ENCODE data around the gene SERPINH1. TPM values are rescaled to one million over a fixed set of nuclear protein-coding genes. Genes with fewer than 3 reads are reported as not detected.

SERPINH1 gene
- total RNA-seq, 1 experiment from 2014 or later, result 89.8 TPM

DNA sequence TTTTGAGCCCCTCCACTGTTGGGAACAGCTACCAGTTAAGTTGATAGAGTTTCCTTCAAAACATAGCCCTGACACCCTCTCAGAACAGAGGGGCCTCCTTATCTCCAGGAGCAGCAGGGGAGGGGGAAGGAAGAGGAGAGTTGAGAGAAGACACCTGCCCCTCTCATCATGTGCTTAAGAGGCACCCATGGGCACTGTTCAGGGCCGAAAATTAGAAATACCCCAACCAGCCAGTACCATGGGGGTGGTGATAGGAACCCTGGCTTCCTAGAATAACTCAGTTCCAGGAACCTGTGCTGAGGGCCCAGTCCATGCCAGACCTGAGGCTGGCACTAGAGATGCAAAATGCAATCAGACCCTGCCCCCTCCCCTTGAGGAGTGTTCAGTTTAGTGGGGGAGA is 27.0 kb upstream of the SERPINH1 start:
- Histone ChIP-seq H3K27me3 (ENCODE audit: control insufficient read depth, insufficient read depth, low read length) (no peaks in the 10 kb centered on the region), H3K36me3 (ENCODE audit: control insufficient read depth, insufficient read depth, low read length) (no peaks in the 10 kb centered on the region), H3K4me1 (ENCODE audit: control insufficient read depth, insufficient read depth, low read length) (peaks cover 20% of the 10 kb centered on the region), H3K4me3 (ENCODE audit: low read depth in 2 of 2, low read length in 2 of 2) (no peak overlapping the region), H3K27ac (ENCODE audit: low read length) (no peak overlapping the region), H3K9me3 (ENCODE audit: control insufficient read depth, insufficient read depth, low read depth, low read length) (no peaks in the 10 kb centered on the region)
- TF ChIP-seq, protein P1, sequence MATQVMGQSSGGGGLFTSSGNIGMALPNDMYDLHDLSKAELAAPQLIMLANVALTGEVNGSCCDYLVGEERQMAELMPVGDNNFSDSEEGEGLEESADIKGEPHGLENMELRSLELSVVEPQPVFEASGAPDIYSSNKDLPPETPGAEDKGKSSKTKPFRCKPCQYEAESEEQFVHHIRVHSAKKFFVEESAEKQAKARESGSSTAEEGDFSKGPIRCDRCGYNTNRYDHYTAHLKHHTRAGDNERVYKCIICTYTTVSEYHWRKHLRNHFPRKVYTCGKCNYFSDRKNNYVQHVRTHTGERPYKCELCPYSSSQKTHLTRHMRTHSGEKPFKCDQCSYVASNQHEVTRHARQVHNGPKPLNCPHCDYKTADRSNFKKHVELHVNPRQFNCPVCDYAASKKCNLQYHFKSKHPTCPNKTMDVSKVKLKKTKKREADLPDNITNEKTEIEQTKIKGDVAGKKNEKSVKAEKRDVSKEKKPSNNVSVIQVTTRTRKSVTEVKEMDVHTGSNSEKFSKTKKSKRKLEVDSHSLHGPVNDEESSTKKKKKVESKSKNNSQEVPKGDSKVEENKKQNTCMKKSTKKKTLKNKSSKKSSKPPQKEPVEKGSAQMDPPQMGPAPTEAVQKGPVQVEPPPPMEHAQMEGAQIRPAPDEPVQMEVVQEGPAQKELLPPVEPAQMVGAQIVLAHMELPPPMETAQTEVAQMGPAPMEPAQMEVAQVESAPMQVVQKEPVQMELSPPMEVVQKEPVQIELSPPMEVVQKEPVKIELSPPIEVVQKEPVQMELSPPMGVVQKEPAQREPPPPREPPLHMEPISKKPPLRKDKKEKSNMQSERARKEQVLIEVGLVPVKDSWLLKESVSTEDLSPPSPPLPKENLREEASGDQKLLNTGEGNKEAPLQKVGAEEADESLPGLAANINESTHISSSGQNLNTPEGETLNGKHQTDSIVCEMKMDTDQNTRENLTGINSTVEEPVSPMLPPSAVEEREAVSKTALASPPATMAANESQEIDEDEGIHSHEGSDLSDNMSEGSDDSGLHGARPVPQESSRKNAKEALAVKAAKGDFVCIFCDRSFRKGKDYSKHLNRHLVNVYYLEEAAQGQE (IDR thresholded peaks at IDR 0.05; ENCODE audit: insufficient read depth in 1 of 2, low read depth in 2 of 2, low read length in 1 of 2), result no peak
- TF ChIP-seq TCF7L2 (IDR thresholded peaks at IDR 0.05; ENCODE audit: low read depth, low read length), result no peak
- no peak for TF ChIP-seq SIN3A (IDR thresholded peaks at IDR 0.05; ENCODE audit: borderline replicate concordance, insufficient read depth, low read depth, low read length)
- no peak for TF ChIP-seq POLR2AphosphoS5 (IDR thresholded peaks at IDR 0.05; ENCODE audit: low read depth, low read length)
- TF ChIP-seq, protein P2, sequence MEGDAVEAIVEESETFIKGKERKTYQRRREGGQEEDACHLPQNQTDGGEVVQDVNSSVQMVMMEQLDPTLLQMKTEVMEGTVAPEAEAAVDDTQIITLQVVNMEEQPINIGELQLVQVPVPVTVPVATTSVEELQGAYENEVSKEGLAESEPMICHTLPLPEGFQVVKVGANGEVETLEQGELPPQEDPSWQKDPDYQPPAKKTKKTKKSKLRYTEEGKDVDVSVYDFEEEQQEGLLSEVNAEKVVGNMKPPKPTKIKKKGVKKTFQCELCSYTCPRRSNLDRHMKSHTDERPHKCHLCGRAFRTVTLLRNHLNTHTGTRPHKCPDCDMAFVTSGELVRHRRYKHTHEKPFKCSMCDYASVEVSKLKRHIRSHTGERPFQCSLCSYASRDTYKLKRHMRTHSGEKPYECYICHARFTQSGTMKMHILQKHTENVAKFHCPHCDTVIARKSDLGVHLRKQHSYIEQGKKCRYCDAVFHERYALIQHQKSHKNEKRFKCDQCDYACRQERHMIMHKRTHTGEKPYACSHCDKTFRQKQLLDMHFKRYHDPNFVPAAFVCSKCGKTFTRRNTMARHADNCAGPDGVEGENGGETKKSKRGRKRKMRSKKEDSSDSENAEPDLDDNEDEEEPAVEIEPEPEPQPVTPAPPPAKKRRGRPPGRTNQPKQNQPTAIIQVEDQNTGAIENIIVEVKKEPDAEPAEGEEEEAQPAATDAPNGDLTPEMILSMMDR (IDR thresholded peaks at IDR 0.05), result no peak
- no TSS peak for BruUV-seq (replicated peaks)
- DNase-seq (ENCODE audit: low read depth, low spot score) (no peak), ATAC-seq (no peak)
- ChIA-PET POLR2A (no interaction called here), CTCF (interaction anchor here (0.6 to 1.0 kb wide), 2 partner anchors 90 to 142 kb away, joined by 3 to 4 read pairs; no protein-coding TSS in a partner anchor)
- in situ Hi-C loops (cut with HindIII; ENCODE audit: low pct_unique_long_range_greater_than_20kb, low sequenced_read_pairs) (no loop called here), intact Hi-C loops (cut with micrococcal nuclease; ENCODE audit: unreplicated experiment) (no loop called here)

DNA sequence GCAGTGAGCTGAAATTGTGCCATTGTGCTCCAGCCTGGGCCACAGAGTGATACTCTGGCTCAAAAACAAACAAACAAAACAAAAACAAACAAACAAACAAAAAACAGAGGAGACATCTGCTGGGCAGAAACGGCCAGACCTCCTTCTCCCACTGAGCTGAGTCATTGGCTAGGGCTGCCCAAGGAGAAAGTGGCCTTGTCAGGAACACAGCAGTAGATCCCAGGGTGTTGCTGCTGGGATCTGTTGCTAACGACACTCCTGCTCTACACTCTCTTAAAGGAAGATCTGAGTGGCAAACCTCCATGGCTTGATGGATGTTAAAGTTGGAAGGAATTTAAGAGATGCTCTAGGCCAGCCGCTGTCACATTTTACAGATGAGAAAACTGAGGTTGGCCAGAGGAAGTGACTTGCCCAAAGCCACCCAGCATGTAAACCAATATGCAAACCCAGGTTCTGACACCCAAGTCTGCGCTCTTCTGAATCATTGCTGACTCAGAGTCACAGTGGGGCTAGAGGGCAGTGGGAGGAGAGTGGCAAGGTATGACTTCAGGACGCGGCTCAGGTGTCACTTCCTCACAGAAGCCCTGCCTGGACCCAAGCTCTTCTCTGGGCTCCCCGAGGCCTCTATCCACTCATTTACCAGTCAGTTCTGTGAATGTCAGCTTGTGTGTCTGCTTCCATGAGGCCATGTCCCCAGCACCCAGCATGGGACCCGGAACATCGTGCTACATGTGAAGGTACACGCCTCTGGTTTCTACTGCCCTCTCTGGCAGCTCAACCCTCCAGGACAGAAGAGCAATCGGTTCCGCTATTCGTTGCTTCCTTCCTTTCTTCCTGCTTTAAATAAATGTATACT is 25.0 kb upstream of the SERPINH1 start:
- H3K4me3 ChIP-seq (ENCODE audit: low read depth in 2 of 2, low read length in 2 of 2), result no peak overlapping the region
- no peaks in the 10 kb centered on the region for H3K27me3 ChIP-seq (ENCODE audit: control insufficient read depth, insufficient read depth, low read length)
- intact Hi-C loops (cut with micrococcal nuclease; ENCODE audit: unreplicated experiment), result no loop called here

More for the DNA sequence above, 25.0 kb upstream of the SERPINH1 start:
- H3K27ac ChIP-seq (ENCODE audit: low read length), result no peak overlapping the region
- in situ Hi-C loops (cut with HindIII; ENCODE audit: low pct_unique_long_range_greater_than_20kb, low sequenced_read_pairs), result no loop called here
- ATAC-seq, result peak; percentile 59
- DNase-seq (ENCODE audit: low read depth, low spot score), result no peak
- no peaks in the 10 kb centered on the region for H3K36me3 ChIP-seq (ENCODE audit: control insufficient read depth, insufficient read depth, low read length)
- no peaks in the 10 kb centered on the region for H3K9me3 ChIP-seq (ENCODE audit: control insufficient read depth, insufficient read depth, low read depth, low read length)
- TF ChIP-seq, protein P1 (IDR thresholded peaks at IDR 0.05; ENCODE audit: insufficient read depth in 1 of 2, low read depth in 2 of 2, low read length in 1 of 2), result no peak
- no peak for TF ChIP-seq SIN3A (IDR thresholded peaks at IDR 0.05; ENCODE audit: borderline replicate concordance, insufficient read depth, low read depth, low read length)
- TF ChIP-seq POLR2AphosphoS5 (IDR thresholded peaks at IDR 0.05; ENCODE audit: low read depth, low read length), result no peak
- TF ChIP-seq TCF7L2 (IDR thresholded peaks at IDR 0.05; ENCODE audit: low read depth, low read length), result no peak
- TF ChIP-seq, protein P2 (IDR thresholded peaks at IDR 0.05), result no peak
- H3K4me1 ChIP-seq (ENCODE audit: control insufficient read depth, insufficient read depth, low read length), result peaks cover 20% of the 10 kb centered on the region
- no TSS peak for BruUV-seq (replicated peaks)
- ChIA-PET CTCF (interaction anchor here (0.6 kb wide), 1 partner anchor 47 kb away, joined by 4 read pairs; no protein-coding TSS in a partner anchor), POLR2A (no interaction called here)
